ENCODE data around the gene PIK3R1. TPM values are rescaled to one million over a fixed set of nuclear protein-coding genes. Genes with fewer than 3 reads are reported as not detected.

PIK3R1 gene
- total RNA-seq, 1 donor from 2014 or later = 24.2 TPM

GRCh38 chr5:68332556-68332955, 117.0 kb downstream of the PIK3R1 start:
- no peaks in the 10 kb centered on the region for H3K4me1 Mint-ChIP-seq
- no peaks in the 10 kb centered on the region for H3K79me2 ChIP-seq (ENCODE audit: low read depth)

DNA sequence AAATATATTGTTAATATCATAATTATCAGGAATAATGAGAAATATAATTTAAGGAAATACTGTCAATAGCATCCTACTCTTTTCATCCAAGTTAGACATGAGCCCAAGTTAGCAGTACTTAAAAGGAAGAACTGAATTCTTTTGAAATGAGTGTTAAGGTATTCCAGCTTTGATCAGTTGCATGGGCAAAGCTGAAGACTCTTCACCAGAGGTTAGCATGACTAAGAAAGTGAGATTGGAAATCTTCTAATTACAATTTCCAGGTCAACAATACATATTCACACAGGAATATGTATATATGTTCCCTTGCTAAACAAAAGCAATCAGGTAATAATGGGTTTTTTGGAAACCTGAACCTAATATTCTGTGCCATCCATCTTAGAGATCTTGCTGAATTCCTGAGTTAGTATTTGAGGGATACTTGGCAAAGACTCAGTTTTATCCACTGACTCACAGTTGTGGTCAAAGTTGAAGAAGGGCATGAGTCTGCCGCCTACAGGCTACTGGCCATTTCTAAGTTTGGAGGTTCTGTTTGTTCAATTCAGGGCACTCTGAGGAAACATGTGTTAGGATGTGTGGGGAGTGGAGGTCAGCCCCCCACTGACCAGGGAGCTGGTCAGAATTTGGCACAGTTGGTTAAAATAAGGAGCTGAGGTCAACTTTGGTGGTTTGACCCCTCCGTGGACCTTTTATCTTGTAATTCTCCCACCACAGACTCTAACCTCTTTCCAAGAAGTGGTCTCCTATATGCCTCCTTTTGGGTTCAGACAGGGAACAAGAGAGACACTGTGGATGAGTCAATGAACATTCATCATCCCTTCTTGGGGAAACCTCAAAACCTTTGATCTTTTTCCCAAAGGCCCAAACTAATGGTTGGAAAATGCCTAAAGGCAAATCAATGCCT, 118.3 kb downstream of the PIK3R1 start:
- no peak overlapping the region for H3K4me3 Mint-ChIP-seq
- Histone ChIP-seq H3K27ac (no peak overlapping the region), H3K27me3 (no peaks in the 10 kb centered on the region), H3K36me3 (no peaks in the 10 kb centered on the region), H3K79me2 (ENCODE audit: low read depth) (no peaks in the 10 kb centered on the region), H4K20me1 (ENCODE audit: low read depth) (no peaks in the 10 kb centered on the region), H3K4me2 (no peak overlapping the region), H2AFZ (replicated peaks) (no peak overlapping the region), H3K4me1 (no peaks in the 10 kb centered on the region), H3K4me3 (no peak overlapping the region), H3F3A (ENCODE audit: low read depth) (no peaks in the 10 kb centered on the region), H3K9me3 (ENCODE audit: low read depth) (no peaks in the 10 kb centered on the region), H3K9ac (no peak overlapping the region)
- no peak for DNase-seq (ENCODE audit: low spot score)
- no peaks in the 10 kb centered on the region for H3K4me1 Mint-ChIP-seq
- H3K9me3 Mint-ChIP-seq = peaks cover 5% of the 10 kb centered on the region
- H3K27me3 Mint-ChIP-seq (ENCODE audit: insufficient read depth, low read depth) = no peaks in the 10 kb centered on the region
- H3K27ac Mint-ChIP-seq = no peak overlapping the region
- TF ChIP-seq CTCF (IDR thresholded peaks at IDR 0.05) (no peak), EZH2 (IDR thresholded peaks at IDR 0.05) (no peak), EZH2phosphoT487 (IDR thresholded peaks at IDR 0.05) (no peak)
- no peaks in the 10 kb centered on the region for H3K36me3 Mint-ChIP-seq

More at GRCh38 chr5:68332556-68332955, 117.0 kb downstream of the PIK3R1 start:
- Histone ChIP-seq H4K20me1 (ENCODE audit: low read depth) (no peaks in the 10 kb centered on the region), H3K4me1 (no peaks in the 10 kb centered on the region), H2AFZ (replicated peaks) (no peak overlapping the region), H3K27me3 (no peaks in the 10 kb centered on the region), H3K4me3 (no peak overlapping the region), H3F3A (ENCODE audit: low read depth) (no peaks in the 10 kb centered on the region), H3K4me2 (no peak overlapping the region), H3K9ac (no peak overlapping the region), H3K27ac (no peak overlapping the region), H3K9me3 (ENCODE audit: low read depth) (no peaks in the 10 kb centered on the region), H3K36me3 (no peaks in the 10 kb centered on the region)
- Mint-ChIP-seq H3K27me3 (ENCODE audit: insufficient read depth, low read depth) (no peaks in the 10 kb centered on the region), H3K4me3 (no peak overlapping the region), H3K9me3 (peaks cover 5% of the 10 kb centered on the region), H3K27ac (no peak overlapping the region), H3K36me3 (no peaks in the 10 kb centered on the region)
- DNase-seq (ENCODE audit: low spot score) = no peak
- TF ChIP-seq CTCF (IDR thresholded peaks at IDR 0.05) = no peak

DNA sequence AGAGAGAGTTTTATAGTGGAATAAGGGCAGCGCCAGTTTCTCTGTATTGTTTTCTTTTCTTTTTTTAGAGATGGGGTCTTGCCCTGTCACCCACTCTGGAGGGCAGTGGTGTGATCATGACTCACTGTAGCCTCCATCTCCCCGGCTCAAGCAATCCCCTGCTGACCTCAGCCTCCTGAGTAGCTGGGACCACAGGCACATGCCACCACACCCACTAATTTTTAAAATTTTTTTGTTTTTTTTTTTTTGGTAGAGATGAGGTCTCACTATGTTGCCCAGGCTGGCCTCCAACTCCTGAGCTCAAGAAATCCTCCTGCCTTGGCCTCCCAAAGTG, 119.0 kb downstream of the PIK3R1 start:
- Histone ChIP-seq H3F3A (ENCODE audit: low read depth) (no peaks in the 10 kb centered on the region), H3K9ac (no peak overlapping the region), H3K9me3 (ENCODE audit: low read depth) (no peaks in the 10 kb centered on the region), H3K27me3 (no peaks in the 10 kb centered on the region), H3K4me3 (no peak overlapping the region), H3K36me3 (no peaks in the 10 kb centered on the region), H3K27ac (no peak overlapping the region), H3K79me2 (ENCODE audit: low read depth) (no peaks in the 10 kb centered on the region), H4K20me1 (ENCODE audit: low read depth) (no peaks in the 10 kb centered on the region), H3K4me1 (peaks cover 2% of the 10 kb centered on the region), H3K4me2 (no peak overlapping the region), H2AFZ (replicated peaks) (no peak overlapping the region)
- no peak overlapping the region for H3K27ac Mint-ChIP-seq
- peaks cover 5% of the 10 kb centered on the region for H3K9me3 Mint-ChIP-seq
- no peak overlapping the region for H3K4me3 Mint-ChIP-seq
- no peaks in the 10 kb centered on the region for H3K27me3 Mint-ChIP-seq (ENCODE audit: insufficient read depth, low read depth)
- no peaks in the 10 kb centered on the region for H3K36me3 Mint-ChIP-seq
- H3K4me1 Mint-ChIP-seq = peaks cover 4% of the 10 kb centered on the region
- no peak for DNase-seq (ENCODE audit: low spot score)
- TF ChIP-seq EZH2 (IDR thresholded peaks at IDR 0.05) = no peak
- no peak for TF ChIP-seq CTCF (IDR thresholded peaks at IDR 0.05)
- TF ChIP-seq EZH2phosphoT487 (IDR thresholded peaks at IDR 0.05) = no peak

All from neural progenitor cell (in vitro differentiated cells).